Osteocyte (in vitro differentiated cells): Measurements from ENCODE around the gene IL22RA2. TPM values are rescaled to one million over a fixed set of nuclear protein-coding genes. Genes with fewer than 3 reads are reported as not detected.
"Not testable (repeated sequence)": the region's sequence is repeated elsewhere in the genome, so short reads cannot be mapped to it uniquely, and the experiment has no call there.

Source experiments
- DNase-seq: peaks from one replicate; pipeline ENCODE4 v3.0.0; 2021; ENCODE audit warnings: mixed read lengths; ENCODE audit not compliant: unreplicated experiment; ENCODE audit errors: extremely low spot score
- H3K27ac Mint-ChIP-seq: one replicate; pipeline ENCODE4 v1.8.0; 2021; ENCODE audit warnings: mild to moderate bottlenecking, mixed read lengths; ENCODE audit not compliant: unreplicated experiment
- H3K27me3 Mint-ChIP-seq: one replicate; pipeline ENCODE4 v1.8.0; 2021; ENCODE audit warnings: mixed read lengths; ENCODE audit not compliant: unreplicated experiment
- H3K36me3 Mint-ChIP-seq: one replicate; pipeline ENCODE4 v1.8.0; 2021; ENCODE audit warnings: mixed read lengths; ENCODE audit not compliant: unreplicated experiment
- H3K4me1 Mint-ChIP-seq: one replicate; pipeline ENCODE4 v1.8.0; 2021; ENCODE audit warnings: mixed read lengths; ENCODE audit not compliant: unreplicated experiment
- H3K4me3 Mint-ChIP-seq: one replicate; pipeline ENCODE4 v1.8.0; 2021; ENCODE audit warnings: mild to moderate bottlenecking, moderate library complexity, mixed read lengths; ENCODE audit not compliant: unreplicated experiment
- H3K9me3 Mint-ChIP-seq: one replicate; pipeline ENCODE4 v1.8.0; 2021; ENCODE audit warnings: mixed read lengths; ENCODE audit not compliant: unreplicated experiment
- total RNA-seq: library from RNA; stranded (reverse); gene quantifications from 2 replicates; pipeline ENCODE4 v1.2.1, GENCODE V29; 2021
- TF ChIP-seq, protein P1 (sequence below): fragments of 200-600 bp; sonication (generic); IDR thresholded peaks from 2 replicates; pipeline ENCODE4 v1.5.0; 2021; ENCODE audit warnings: antibody characterized with exemption, mild to moderate bottlenecking, moderate library complexity

The IL22RA2 gene
- total RNA-seq, 1 donor from 2014 or later, result not detected

DNA sequence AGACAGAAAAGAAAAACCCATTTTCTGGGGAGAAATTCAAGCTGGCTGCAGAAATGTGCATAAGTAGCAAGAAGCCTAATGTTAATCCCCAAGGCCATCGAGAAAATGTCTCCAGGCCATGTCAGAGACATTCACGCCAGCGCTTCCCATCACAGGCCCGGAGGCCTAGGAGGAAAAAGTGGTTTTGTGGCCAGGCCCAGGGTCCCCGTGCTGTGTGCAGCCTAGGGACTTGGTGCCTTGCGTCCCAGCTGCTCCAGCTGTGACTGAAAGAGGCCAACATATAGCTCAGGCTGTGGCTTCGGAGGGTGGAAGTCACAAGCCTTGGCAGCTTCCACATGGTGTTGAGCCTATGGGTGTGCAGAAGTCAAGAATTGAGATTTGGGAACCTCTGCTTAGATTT is 34.8 kb upstream of the IL22RA2 start:
- Mint-ChIP-seq H3K9me3 (peaks cover 3% of the 10 kb centered on the region), H3K27me3 (no peaks in the 10 kb centered on the region), H3K27ac (no peak overlapping the region), H3K36me3 (peaks cover 37% of the 10 kb centered on the region), H3K4me1 (peaks cover 26% of the 10 kb centered on the region), H3K4me3 (no peak overlapping the region)
- TF ChIP-seq, protein P1, sequence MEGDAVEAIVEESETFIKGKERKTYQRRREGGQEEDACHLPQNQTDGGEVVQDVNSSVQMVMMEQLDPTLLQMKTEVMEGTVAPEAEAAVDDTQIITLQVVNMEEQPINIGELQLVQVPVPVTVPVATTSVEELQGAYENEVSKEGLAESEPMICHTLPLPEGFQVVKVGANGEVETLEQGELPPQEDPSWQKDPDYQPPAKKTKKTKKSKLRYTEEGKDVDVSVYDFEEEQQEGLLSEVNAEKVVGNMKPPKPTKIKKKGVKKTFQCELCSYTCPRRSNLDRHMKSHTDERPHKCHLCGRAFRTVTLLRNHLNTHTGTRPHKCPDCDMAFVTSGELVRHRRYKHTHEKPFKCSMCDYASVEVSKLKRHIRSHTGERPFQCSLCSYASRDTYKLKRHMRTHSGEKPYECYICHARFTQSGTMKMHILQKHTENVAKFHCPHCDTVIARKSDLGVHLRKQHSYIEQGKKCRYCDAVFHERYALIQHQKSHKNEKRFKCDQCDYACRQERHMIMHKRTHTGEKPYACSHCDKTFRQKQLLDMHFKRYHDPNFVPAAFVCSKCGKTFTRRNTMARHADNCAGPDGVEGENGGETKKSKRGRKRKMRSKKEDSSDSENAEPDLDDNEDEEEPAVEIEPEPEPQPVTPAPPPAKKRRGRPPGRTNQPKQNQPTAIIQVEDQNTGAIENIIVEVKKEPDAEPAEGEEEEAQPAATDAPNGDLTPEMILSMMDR, result no peak
- DNase-seq, result no peak

DNA sequence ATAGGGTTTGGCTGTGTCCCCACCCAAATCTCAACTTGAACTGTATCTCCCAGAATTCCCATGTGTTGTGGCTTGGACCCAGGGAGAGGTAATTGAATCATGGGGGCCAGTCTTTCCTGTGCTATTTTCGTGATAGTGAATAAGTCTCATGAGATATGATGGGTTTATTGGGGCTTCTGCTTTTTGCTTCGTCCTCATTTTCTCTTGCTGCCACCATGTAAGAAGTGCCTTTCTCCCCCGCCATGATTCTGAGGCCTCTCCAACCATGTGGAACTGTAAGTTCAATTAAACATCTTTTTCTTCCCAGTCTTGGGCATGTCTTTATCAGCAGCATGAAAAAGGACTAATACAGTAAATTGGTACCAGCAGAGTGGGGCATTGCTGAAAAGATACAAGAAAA is 34.0 kb upstream of the IL22RA2 start:
- DNase-seq, H3K4me3 Mint-ChIP-seq, H3K9me3 Mint-ChIP-seq, H3K27ac Mint-ChIP-seq, H3K27me3 Mint-ChIP-seq: not testable (repeated sequence)
- peaks cover 20% of the 10 kb centered on the region for H3K4me1 Mint-ChIP-seq
- peaks cover 39% of the 10 kb centered on the region for H3K36me3 Mint-ChIP-seq

DNA sequence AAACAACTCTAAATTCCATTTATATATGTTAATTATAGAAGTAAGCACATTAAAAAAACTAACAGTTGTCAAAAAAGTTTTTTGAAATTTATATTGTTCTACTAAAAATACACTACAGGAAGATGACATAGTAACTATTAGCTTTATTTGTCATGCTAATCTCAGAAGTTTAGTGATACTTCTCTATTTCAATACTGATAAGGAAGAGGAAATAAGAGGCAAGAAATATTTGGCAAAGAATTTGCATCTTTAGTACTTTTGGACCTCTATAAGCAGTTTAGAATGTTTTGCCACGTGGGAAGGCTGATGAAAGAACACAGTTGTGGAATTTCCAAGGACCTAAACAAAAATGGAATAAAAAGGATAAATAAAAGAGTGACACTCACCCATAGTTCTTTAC is 33.1 kb upstream of the IL22RA2 start:
- Mint-ChIP-seq H3K36me3 (peaks cover 43% of the 10 kb centered on the region), H3K27ac (no peak overlapping the region), H3K27me3 (no peaks in the 10 kb centered on the region)

DNA sequence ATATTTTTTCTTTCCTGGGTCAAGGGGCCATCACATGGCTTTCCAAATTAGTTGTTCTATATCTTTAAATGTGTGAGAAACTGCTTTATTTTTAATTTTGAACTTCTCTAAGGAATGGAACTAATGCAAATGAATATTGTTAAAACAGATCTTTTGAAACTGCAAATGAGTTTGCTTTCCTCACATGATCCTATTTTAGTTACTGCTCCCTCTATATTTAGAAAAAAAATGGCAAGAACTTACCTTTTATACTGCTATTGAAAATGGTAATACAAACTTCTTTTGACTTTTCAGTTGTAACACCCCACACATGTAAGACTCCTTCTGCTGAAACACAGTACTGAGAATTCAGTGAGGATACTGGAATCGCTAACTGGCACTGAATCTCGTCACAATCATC is 29.8 kb upstream of the IL22RA2 start:
- TF ChIP-seq, protein P1, result no peak
- DNase-seq, result no peak
- Mint-ChIP-seq H3K27me3 (no peaks in the 10 kb centered on the region), H3K36me3 (peaks cover 54% of the 10 kb centered on the region), H3K4me1 (peaks cover 3% of the 10 kb centered on the region), H3K9me3 (no peaks in the 10 kb centered on the region), H3K4me3 (no peak overlapping the region), H3K27ac (no peak overlapping the region)

More for the DNA sequence above, 33.1 kb upstream of the IL22RA2 start:
- DNase-seq, result no peak
- TF ChIP-seq, protein P1, result no peak
- peaks cover 3% of the 10 kb centered on the region for H3K9me3 Mint-ChIP-seq
- H3K4me1 Mint-ChIP-seq, result peaks cover 18% of the 10 kb centered on the region
- no peak overlapping the region for H3K4me3 Mint-ChIP-seq

DNA sequence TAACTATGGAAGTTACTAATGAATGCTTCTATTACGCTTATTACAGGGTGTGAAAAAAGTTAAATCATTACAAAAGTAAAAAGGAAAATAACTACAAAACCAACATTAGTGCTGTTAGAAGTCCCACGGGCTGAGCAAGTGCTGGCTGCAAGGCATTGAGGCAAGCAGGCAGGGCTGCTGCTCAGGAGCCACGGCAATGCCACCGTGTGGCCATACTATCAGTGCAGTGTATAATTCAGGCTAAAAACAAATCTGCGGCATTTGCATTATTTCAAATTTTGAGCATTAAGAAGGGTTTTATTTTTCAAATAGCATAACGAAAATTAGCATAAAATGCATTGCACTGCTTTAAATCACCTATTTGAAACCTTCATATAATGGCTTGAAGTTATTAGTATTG is 28.6 kb upstream of the IL22RA2 start:
- peaks cover 57% of the 10 kb centered on the region for H3K36me3 Mint-ChIP-seq
- H3K27ac Mint-ChIP-seq, result no peak overlapping the region
- DNase-seq, result no peak
- H3K4me1 Mint-ChIP-seq, result no peaks in the 10 kb centered on the region
- no peaks in the 10 kb centered on the region for H3K27me3 Mint-ChIP-seq
- H3K9me3 Mint-ChIP-seq, result no peaks in the 10 kb centered on the region
- TF ChIP-seq, protein P1, result peak; percentile 36
- no peak overlapping the region for H3K4me3 Mint-ChIP-seq

DNA sequence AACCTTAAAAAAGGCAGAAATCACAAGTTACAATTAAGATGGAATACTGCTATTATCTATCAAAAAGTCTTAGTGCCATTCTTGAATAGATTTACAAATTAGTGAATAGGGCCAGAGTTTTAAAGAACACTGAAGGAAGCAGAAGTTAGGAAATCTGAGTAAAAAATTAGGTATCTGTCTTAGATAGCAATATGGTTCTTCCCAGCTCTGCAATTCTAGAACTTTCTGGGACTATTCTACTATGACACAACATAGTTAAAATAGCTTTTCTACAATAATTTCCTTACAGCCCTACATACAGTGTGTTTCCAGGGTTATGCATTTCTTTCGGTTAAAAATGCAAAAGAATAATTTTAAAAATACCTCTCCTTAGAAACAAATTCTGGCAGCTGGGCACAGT is 27.6 kb upstream of the IL22RA2 start:
- H3K36me3 Mint-ChIP-seq, result peaks cover 63% of the 10 kb centered on the region
- H3K27me3 Mint-ChIP-seq, result no peaks in the 10 kb centered on the region

More for the DNA sequence above, 27.6 kb upstream of the IL22RA2 start:
- no peak overlapping the region for H3K4me3 Mint-ChIP-seq
- no peaks in the 10 kb centered on the region for H3K4me1 Mint-ChIP-seq
- no peaks in the 10 kb centered on the region for H3K9me3 Mint-ChIP-seq
- no peak overlapping the region for H3K27ac Mint-ChIP-seq
- TF ChIP-seq, protein P1, result no peak
- no peak for DNase-seq
